T follicular helper cell (primary cell): ENCODE data around the gene STX11.

ENCODE experiments used
- DNase-seq: peaks from one replicate; pipeline ENCODE4 v3.0.0-alpha.2; 2020; ENCODE audit warnings: low read depth

STX11 gene

GRCh38 chr6:144215402-144215931 lies 65.2 kb downstream of the STX11 start:
- no peak for DNase-seq

GRCh38 chr6:144215932-144216667 lies 65.8 kb downstream of the STX11 start:
- peak; percentile 86 for DNase-seq

GRCh38 chr6:144216668-144217218 lies 66.4 kb downstream of the STX11 start:
- DNase-seq, result no peak

GRCh38 chr6:144217264-144217663 lies 66.9 kb downstream of the STX11 start:
- no peak for DNase-seq

- no peak for DNase-seq
Measured at GRCh38 chr6:144217797-144218196, 67.5 kb downstream of the STX11 start.

- DNase-seq, result no peak
Measured at GRCh38 chr6:144219056-144219685, 68.9 kb downstream of the STX11 start.

GRCh38 chr6:144220031-144220790 lies 69.9 kb downstream of the STX11 start:
- DNase-seq, result no peak

- no peak for DNase-seq
Measured at GRCh38 chr6:144223686-144224085, 73.4 kb downstream of the STX11 start.

GRCh38 chr6:144231721-144232120 lies 81.4 kb downstream of the STX11 start:
- DNase-seq, result no peak

- no peak for DNase-seq
Measured at GRCh38 chr6:144232176-144232831, 82.0 kb downstream of the STX11 start.

GRCh38 chr6:144232832-144233230 lies 82.5 kb downstream of the STX11 start:
- no peak for DNase-seq

- no peak for DNase-seq
Measured at GRCh38 chr6:144234399-144234798, 84.1 kb downstream of the STX11 start.

- no peak for DNase-seq
Measured at GRCh38 chr6:144234935-144235334, 84.6 kb downstream of the STX11 start.
